HCT116 (cell line): ENCODE results near the gene XAB2. TPM values are rescaled to one million over a fixed set of nuclear protein-coding genes. Genes with fewer than 3 reads are reported as not detected.

Experiments
- ATAC-seq: fragments of 200-7000 bp; cut with Tn5 transposase; 2 replicates; pipeline ENCODE4 v1.9.1; 2020; ENCODE audit warnings: mild to moderate bottlenecking, moderate library complexity
- BruUV-seq: library from RNA; stranded (reverse); fragments of 400-500 nt; replicated peaks from 2 replicates; lab custom pipeline; 2021; lab: Mats Ljungman, UMichigan
- CTCF ChIA-PET: fragments of 300-600 bp; sonication (Branson Sonifier 250); formaldehyde crosslinking; loops from one replicate; lab custom pipeline; 2021; ENCODE audit warnings: antibody characterized with exemption; lab: Charles Lee
- POLR2A ChIA-PET: fragments of 300-600, 350-600 bp; sonication (Branson Sonifier 250); formaldehyde crosslinking; loops from one replicate; lab custom pipeline; 2021; ENCODE audit warnings: antibody characterized with exemption; lab: Charles Lee
- RAD21 ChIA-PET, 2 experiments: fragments of 300-600 bp; sonication (Branson Sonifier 250); formaldehyde crosslinking; loops; one replicate each; lab custom pipeline; 2023; ENCODE audit warnings: low total read pairs in 2 of 2; ENCODE audit not compliant: uncharacterized antibody in 2 of 2, unreplicated experiment in 2 of 2, low non-redundant PET in 1 of 2; lab: Charles Lee
- DNase-seq: peaks from one replicate; pipeline ENCODE4 v3.0.0-alpha.2; 2010; ENCODE audit warnings: low read depth, low spot score
- H2AFZ ChIP-seq: fragments of 200-600 bp; shearing (Covaris generic), sonication (generic); 2 replicates; pipeline ENCODE4 v1.6.1; 2017; ENCODE audit warnings: low read depth, mixed run types, mixed read lengths, antibody characterized with exemption, low read length; ENCODE audit not compliant: poor library complexity, severe bottlenecking
- H3K27ac ChIP-seq: 2 replicates; pipeline ENCODE4 v1.5.1; 2012; ENCODE audit warnings: low read depth, low read length
- H3K27me3 ChIP-seq: fragments of 200-600 bp; sonication (generic); 2 replicates; pipeline ENCODE4 v1.6.1; 2016; ENCODE audit warnings: mixed run types, low read length, mixed read lengths; ENCODE audit not compliant: insufficient read depth
- H3K36me3 ChIP-seq, 2 experiments: fragments of 200-500 bp in 1 of 2; fragments of 200-600 bp in 1 of 2; sonication (Bioruptor generic) in 1 of 2; sonication (generic) in 1 of 2; 2 replicates each; pipeline versions ENCODE4 v1.5.1 to v1.6.1; 2014 to 2016; ENCODE audit warnings: low read length in 2 of 2, inconsistent platforms in 1 of 2, mixed read lengths in 1 of 2, mixed run types in 1 of 2; ENCODE audit not compliant: insufficient read depth in 2 of 2, control insufficient read depth in 1 of 2
- H3K4me1 ChIP-seq, 2 experiments: fragments of 200-600 bp in 1 of 2; sonication (generic) in 1 of 2; 2 replicates each; pipeline versions ENCODE4 v1.5.1 to v1.6.1; 2012 to 2017; ENCODE audit warnings: low read length in 2 of 2, inconsistent platforms in 1 of 2, mild to moderate bottlenecking in 1 of 2, mixed read lengths in 1 of 2, mixed run types in 1 of 2, moderate library complexity in 1 of 2; ENCODE audit not compliant: insufficient read depth in 2 of 2, control insufficient read depth in 1 of 2
- H3K4me2 ChIP-seq: fragments of 200-600 bp; sonication (generic); 2 replicates; pipeline ENCODE4 v1.6.1; 2017; ENCODE audit warnings: mixed run types, low read length, mixed read lengths
- H3K4me3 ChIP-seq, 2 experiments: fragments of 200-600 bp in 1 of 2; sonication (generic) in 1 of 2; replicated peaks in 1 of 2; 2 replicates each; pipeline ENCODE4 v1.5.1; 2011 to 2016; ENCODE audit warnings: low read length in 2 of 2, control low read depth in 1 of 2, low read depth in 1 of 2, mild to moderate bottlenecking in 1 of 2, mixed read lengths in 1 of 2, mixed run types in 1 of 2
- H3K79me2 ChIP-seq: fragments of 200-600 bp; sonication (generic); 2 replicates; pipeline ENCODE4 v1.6.1; 2017; ENCODE audit warnings: mild to moderate bottlenecking, mixed run types, low read length, moderate library complexity, mixed read lengths; ENCODE audit not compliant: insufficient read depth
- H3K9ac ChIP-seq: fragments of 200-600 bp; sonication (generic); 2 replicates; pipeline ENCODE4 v1.6.1; 2016; ENCODE audit warnings: low read length, mixed read lengths
- H3K9me2 ChIP-seq: fragments of 200-600 bp; sonication (generic), shearing (Covaris generic); 2 replicates; pipeline ENCODE4 v1.6.1; 2017; ENCODE audit warnings: mixed run types, mild to moderate bottlenecking, moderate library complexity; ENCODE audit not compliant: insufficient read depth
- H3K9me3 ChIP-seq, 2 experiments: fragments of 200-500 bp in 1 of 2; fragments of 200-600 bp in 1 of 2; sonication (Bioruptor generic) in 1 of 2; sonication (generic) in 1 of 2; 2 replicates each; pipeline ENCODE4 v1.6.1; 2014 to 2017; ENCODE audit warnings: low read length in 2 of 2, mixed read lengths in 2 of 2, inconsistent platforms in 1 of 2, low read depth in 1 of 2, mild to moderate bottlenecking in 1 of 2, mixed run types in 1 of 2, moderate library complexity in 1 of 2; ENCODE audit not compliant: control insufficient read depth in 1 of 2, insufficient read depth in 1 of 2
- H4K20me1 ChIP-seq: fragments of 200-600 bp; sonication (generic), shearing (Covaris generic); 2 replicates; pipeline ENCODE4 v1.6.1; 2017; ENCODE audit warnings: mixed run types, mild to moderate bottlenecking, moderate library complexity; ENCODE audit not compliant: insufficient read depth
- EZH2phosphoT487 ChIP-seq: fragments of 200-600 bp; IDR thresholded peaks from 2 replicates; pipeline ENCODE4 v1.6.1; 2018; ENCODE audit warnings: antibody characterized with exemption, borderline replicate concordance
- POLR2A ChIP-seq: IDR thresholded peaks from 2 replicates; pipeline ENCODE4 v1.7.0; 2011; ENCODE audit warnings: borderline replicate concordance; ENCODE audit not compliant: insufficient read depth, insufficient read length; ENCODE audit errors: extremely low read depth
- SIN3A ChIP-seq: IDR thresholded peaks from 2 replicates; pipeline ENCODE4 v1.6.1; 2012; ENCODE audit warnings: low read depth
- SRF ChIP-seq: IDR thresholded peaks from 2 replicates; pipeline ENCODE4 v1.6.1; 2012; ENCODE audit warnings: low read depth
- TCF7L2 ChIP-seq: IDR thresholded peaks from 2 replicates; pipeline ENCODE4 v1.7.0; 2011; ENCODE audit warnings: borderline replicate concordance, inconsistent platforms; ENCODE audit not compliant: insufficient read depth, insufficient read length; ENCODE audit errors: extremely low read depth
- ZFX ChIP-seq: fragments of 450-650 bp; IDR thresholded peaks from 2 replicates; pipeline ENCODE4 v1.6.1; 2017
- ZNF274 ChIP-seq: fragments of 200-500 bp; sonication (Bioruptor generic); IDR thresholded peaks from 2 replicates; pipeline ENCODE4 v1.6.1; 2014; ENCODE audit warnings: mild to moderate bottlenecking, low read depth, low read length, inconsistent platforms
- intact Hi-C: fragments of 100-400 bp; cut with micrococcal nuclease; formaldehyde crosslinking; loops from 2 replicates; pipeline ENCODE4 v1.10.0; 2022
- total RNA-seq: library from RNA; stranded (reverse); gene quantifications from one replicate; pipeline ENCODE4 v1.2.1, GENCODE V29; 2021; ENCODE audit not compliant: unreplicated experiment
- TF ChIP-seq, protein P1 (sequence below): IDR thresholded peaks from 2 replicates; pipeline ENCODE4 v1.6.1; 2012
- TF ChIP-seq, protein P2 (sequence below): IDR thresholded peaks from 2 replicates; pipeline ENCODE4 v1.6.1; 2011; ENCODE audit warnings: mild to moderate bottlenecking, low read length, moderate library complexity; ENCODE audit not compliant: insufficient replicate concordance; ENCODE audit errors: extremely low read depth
- TF ChIP-seq, protein P3 (sequence below): IDR thresholded peaks from 2 replicates; pipeline ENCODE4 v1.6.1; 2012; ENCODE audit warnings: low read depth
- TF ChIP-seq, protein P4 (sequence below), 3 experiments: fragments of 200-600 bp in 1 of 3; sonication (generic) in 1 of 3; IDR thresholded peaks in 2 of 3; conservative IDR thresholded peaks in 1 of 3; 2 replicates each; pipeline ENCODE4 v1.5.1; 2012 to 2017; ENCODE audit warnings: low read depth in 2 of 3, low read length in 2 of 3, antibody characterized with exemption in 1 of 3, borderline replicate concordance in 1 of 3, control low read depth in 1 of 3, mild to moderate bottlenecking in 1 of 3, mixed read lengths in 1 of 3, mixed run types in 1 of 3, moderate library complexity in 1 of 3; ENCODE audit not compliant: insufficient read depth in 1 of 3

Gene XAB2
- total RNA-seq, 1 experiment from 2014 or later, result 103 TPM

DNA sequence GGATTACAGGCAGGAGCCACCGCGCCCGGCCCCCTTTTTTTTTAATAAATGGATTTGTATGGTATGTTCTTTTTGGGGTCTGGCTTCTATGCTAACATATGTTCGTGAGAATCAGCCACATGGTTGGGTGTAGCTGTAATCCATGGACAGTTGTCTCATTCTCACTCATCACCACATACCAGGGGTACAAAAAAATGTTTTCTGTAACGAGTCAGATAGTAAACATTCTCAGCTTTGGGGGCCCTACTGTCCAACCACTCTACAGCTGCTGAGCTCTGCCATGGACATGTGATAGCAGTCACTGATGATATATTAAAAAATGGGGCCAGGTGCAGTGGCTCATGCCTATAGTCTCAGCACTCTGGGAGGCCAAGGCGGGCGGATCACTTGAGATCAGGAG is 34.4 kb upstream of the XAB2 start:
- Histone ChIP-seq H3K79me2 (no peaks in the 10 kb centered on the region), H2AFZ (no peak overlapping the region), H3K9ac (no peak overlapping the region), H3K9me3 (no peaks in the 10 kb centered on the region), H3K9me2 (no peaks in the 10 kb centered on the region), H3K4me1 (no peaks in the 10 kb centered on the region), H3K4me3 (no peak overlapping the region), H3K27ac (no peak overlapping the region), H4K20me1 (no peaks in the 10 kb centered on the region), H3K36me3 (no peaks in the 10 kb centered on the region), H3K4me2 (no peak overlapping the region), H3K27me3 (no peaks in the 10 kb centered on the region)
- no peak for ATAC-seq
- ChIA-PET POLR2A (no interaction called here), CTCF (no interaction called here), RAD21 (no interaction called here)
- intact Hi-C loops, result no loop called here
- no peak for DNase-seq
- BruUV-seq, result no TSS peak
- TF ChIP-seq POLR2A (no peak), EZH2phosphoT487 (no peak), SRF (no peak), SIN3A (no peak), ZNF274 (no peak), TCF7L2 (no peak), ZFX (no peak)
- TF ChIP-seq, protein P1, sequence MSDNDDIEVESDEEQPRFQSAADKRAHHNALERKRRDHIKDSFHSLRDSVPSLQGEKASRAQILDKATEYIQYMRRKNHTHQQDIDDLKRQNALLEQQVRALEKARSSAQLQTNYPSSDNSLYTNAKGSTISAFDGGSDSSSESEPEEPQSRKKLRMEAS, result no peak
- TF ChIP-seq, protein P2, sequence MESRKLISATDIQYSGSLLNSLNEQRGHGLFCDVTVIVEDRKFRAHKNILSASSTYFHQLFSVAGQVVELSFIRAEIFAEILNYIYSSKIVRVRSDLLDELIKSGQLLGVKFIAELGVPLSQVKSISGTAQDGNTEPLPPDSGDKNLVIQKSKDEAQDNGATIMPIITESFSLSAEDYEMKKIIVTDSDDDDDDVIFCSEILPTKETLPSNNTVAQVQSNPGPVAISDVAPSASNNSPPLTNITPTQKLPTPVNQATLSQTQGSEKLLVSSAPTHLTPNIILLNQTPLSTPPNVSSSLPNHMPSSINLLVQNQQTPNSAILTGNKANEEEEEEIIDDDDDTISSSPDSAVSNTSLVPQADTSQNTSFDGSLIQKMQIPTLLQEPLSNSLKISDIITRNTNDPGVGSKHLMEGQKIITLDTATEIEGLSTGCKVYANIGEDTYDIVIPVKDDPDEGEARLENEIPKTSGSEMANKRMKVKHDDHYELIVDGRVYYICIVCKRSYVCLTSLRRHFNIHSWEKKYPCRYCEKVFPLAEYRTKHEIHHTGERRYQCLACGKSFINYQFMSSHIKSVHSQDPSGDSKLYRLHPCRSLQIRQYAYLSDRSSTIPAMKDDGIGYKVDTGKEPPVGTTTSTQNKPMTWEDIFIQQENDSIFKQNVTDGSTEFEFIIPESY, result no peak
- TF ChIP-seq, protein P3, sequence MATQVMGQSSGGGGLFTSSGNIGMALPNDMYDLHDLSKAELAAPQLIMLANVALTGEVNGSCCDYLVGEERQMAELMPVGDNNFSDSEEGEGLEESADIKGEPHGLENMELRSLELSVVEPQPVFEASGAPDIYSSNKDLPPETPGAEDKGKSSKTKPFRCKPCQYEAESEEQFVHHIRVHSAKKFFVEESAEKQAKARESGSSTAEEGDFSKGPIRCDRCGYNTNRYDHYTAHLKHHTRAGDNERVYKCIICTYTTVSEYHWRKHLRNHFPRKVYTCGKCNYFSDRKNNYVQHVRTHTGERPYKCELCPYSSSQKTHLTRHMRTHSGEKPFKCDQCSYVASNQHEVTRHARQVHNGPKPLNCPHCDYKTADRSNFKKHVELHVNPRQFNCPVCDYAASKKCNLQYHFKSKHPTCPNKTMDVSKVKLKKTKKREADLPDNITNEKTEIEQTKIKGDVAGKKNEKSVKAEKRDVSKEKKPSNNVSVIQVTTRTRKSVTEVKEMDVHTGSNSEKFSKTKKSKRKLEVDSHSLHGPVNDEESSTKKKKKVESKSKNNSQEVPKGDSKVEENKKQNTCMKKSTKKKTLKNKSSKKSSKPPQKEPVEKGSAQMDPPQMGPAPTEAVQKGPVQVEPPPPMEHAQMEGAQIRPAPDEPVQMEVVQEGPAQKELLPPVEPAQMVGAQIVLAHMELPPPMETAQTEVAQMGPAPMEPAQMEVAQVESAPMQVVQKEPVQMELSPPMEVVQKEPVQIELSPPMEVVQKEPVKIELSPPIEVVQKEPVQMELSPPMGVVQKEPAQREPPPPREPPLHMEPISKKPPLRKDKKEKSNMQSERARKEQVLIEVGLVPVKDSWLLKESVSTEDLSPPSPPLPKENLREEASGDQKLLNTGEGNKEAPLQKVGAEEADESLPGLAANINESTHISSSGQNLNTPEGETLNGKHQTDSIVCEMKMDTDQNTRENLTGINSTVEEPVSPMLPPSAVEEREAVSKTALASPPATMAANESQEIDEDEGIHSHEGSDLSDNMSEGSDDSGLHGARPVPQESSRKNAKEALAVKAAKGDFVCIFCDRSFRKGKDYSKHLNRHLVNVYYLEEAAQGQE, result no peak
- TF ChIP-seq, protein P4, sequence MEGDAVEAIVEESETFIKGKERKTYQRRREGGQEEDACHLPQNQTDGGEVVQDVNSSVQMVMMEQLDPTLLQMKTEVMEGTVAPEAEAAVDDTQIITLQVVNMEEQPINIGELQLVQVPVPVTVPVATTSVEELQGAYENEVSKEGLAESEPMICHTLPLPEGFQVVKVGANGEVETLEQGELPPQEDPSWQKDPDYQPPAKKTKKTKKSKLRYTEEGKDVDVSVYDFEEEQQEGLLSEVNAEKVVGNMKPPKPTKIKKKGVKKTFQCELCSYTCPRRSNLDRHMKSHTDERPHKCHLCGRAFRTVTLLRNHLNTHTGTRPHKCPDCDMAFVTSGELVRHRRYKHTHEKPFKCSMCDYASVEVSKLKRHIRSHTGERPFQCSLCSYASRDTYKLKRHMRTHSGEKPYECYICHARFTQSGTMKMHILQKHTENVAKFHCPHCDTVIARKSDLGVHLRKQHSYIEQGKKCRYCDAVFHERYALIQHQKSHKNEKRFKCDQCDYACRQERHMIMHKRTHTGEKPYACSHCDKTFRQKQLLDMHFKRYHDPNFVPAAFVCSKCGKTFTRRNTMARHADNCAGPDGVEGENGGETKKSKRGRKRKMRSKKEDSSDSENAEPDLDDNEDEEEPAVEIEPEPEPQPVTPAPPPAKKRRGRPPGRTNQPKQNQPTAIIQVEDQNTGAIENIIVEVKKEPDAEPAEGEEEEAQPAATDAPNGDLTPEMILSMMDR (IDR thresholded peaks at IDR 0.05 in 2 of 3, conservative IDR thresholded peaks at IDR 0.05 in 1 of 3; ENCODE audit: borderline replicate concordance in 1 of 3, insufficient read depth in 1 of 3, low read depth in 2 of 3, low read length in 2 of 3), result no peak
